ENCODE data around the gene KLK7.

Gene KLK7

DNA sequence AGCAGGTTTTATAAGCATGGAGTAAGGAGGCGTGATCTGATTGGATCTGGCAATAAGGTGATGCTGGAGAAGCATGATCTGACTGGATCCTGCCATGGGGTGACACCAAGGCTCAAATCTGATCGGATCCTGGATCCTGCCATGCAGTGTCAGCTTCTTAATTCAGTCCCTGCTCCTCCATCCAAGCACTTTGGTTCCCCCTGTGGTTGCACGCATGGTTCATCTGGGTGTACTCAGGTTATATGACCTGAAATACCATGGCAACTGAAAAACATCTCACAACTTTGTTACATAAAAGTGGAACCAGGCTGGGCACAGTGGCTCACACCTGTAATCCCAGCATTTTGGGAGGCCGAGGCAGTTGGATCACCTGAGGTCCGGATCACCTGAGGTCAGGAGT, 54.9 kb downstream of the KLK7 start:
- no peak for DNase-seq

Data from cerebellar nuclear complex (tissue), 1 donor.